ENCODE data around the gene RUSF1.

DNA sequence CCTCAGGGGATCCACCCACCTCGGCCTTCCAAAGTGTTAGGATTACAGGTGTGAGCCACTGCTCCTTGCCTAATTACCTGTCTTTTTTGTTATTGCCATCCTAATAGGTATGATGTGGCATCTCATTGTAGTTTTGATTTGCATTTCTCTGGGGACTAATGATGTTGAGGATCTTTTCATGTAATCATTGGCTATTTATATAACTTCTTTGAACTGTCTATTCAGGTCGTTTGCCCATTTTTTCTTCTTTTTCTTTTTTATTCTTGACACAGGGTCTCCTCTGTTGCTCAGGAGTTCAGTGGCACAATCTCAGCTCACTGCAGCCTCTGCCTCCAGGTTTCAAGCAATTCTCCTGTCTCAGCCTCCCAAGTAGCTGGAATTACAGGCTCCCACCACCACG is 37.6 kb downstream of the RUSF1 start:
- TF ChIP-seq CTCF (IDR thresholded peaks at IDR 0.05; ENCODE audit: insufficient read depth, low read length, poor library complexity, severe bottlenecking), result no peak
- TF ChIP-seq EZH2phosphoT487 (conservative IDR thresholded peaks at IDR 0.05; ENCODE audit: low read length), result no peak
